ENCODE measurements around the gene XYLT1. TPM values are rescaled to one million over a fixed set of nuclear protein-coding genes. Genes with fewer than 3 reads are reported as not detected.

XYLT1 gene
- polyA plus RNA-seq, 1 donor (not counting 4 experiments of a cell fraction or from before 2014, with no cell fraction given): 4.4 TPM

DNA sequence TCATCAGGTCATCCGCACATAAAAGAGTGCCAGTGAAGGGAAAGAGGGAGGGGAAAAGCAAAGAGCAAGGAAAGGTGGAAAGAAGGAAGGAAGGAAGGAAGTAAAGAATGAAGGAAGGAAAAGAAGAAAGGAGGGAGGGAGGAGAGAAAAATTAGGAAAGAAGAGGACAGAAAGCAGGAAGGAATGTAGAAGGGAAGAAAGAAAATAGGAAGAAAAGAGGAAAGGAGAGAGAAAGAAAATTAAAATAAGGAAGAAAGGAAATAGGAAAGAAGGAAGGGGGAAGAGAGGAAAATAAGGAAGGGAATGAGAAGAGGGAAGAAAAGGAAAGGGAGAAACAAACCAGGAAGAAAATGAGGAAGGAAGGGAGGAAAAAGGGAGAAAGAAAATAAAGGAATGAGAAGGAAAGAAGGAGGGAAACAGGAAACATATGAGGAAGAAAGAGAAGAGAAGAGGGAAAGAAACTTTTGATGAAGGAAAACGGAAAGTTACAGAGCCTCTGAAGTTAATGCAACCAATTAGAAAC, 212.6 kb downstream of the XYLT1 start:
- no peaks in the 10 kb centered on the region for H4K20me1 ChIP-seq (ENCODE audit: control insufficient read depth, extremely low read depth, insufficient read depth, low read length)
- no peaks in the 10 kb centered on the region for H3K9me1 ChIP-seq (ENCODE audit: control insufficient read depth, extremely low read depth, insufficient read depth, low read length)
- no peaks in the 10 kb centered on the region for H3K4me1 ChIP-seq (ENCODE audit: control insufficient read depth, extremely low read depth, insufficient read depth, low read length)
- no peak overlapping the region for H3K27ac ChIP-seq (ENCODE audit: control insufficient read depth, insufficient read depth, low read length)
- TF ChIP-seq EZH2 (IDR thresholded peaks at IDR 0.05; ENCODE audit: low read length) (no peak), CTCF (optimal IDR thresholded peaks at IDR 0.05 in 1 of 3, IDR thresholded peaks at IDR 0.05 in 1 of 3, conservative IDR thresholded peaks at IDR 0.05 in 1 of 3; ENCODE audit: extremely low read depth in 1 of 3, insufficient read depth in 2 of 3, low read length in 3 of 3) (no peak)
- H3K9me3 ChIP-seq (ENCODE audit: control insufficient read depth, low read depth, low read length): no peaks in the 10 kb centered on the region
- H3K36me3 ChIP-seq (ENCODE audit: control insufficient read depth in 2 of 2, extremely low read depth in 1 of 2, insufficient read depth in 2 of 2, low read length in 2 of 2): peaks cover 0 to 2% of the 10 kb centered on the region in 2 experiments
- no peak for FAIRE-seq
- no peak for DNase-seq (ENCODE audit: low read depth, low spot score)
- H3K9ac ChIP-seq (ENCODE audit: control insufficient read depth, extremely low read depth, insufficient read depth, low read length): no peak overlapping the region
- no peak overlapping the region for H3K4me3 ChIP-seq (ENCODE audit: control insufficient read depth in 2 of 3, extremely low read depth in 1 of 3, insufficient read depth in 2 of 3, low read depth in 1 of 3, low read length in 3 of 3)
- no peaks in the 10 kb centered on the region for H3K27me3 ChIP-seq (ENCODE audit: control insufficient read depth, extremely low read depth, insufficient read depth, low read length)
- no peaks in the 10 kb centered on the region for H3K79me2 ChIP-seq (ENCODE audit: control insufficient read depth, insufficient read depth, low read length)
- no peak overlapping the region for H3K4me2 ChIP-seq (ENCODE audit: control insufficient read depth, extremely low read depth, insufficient read depth, low read depth, low read length)
- dilution Hi-C loops (cut with MboI; ENCODE audit: extremely low pct_ligation_motif_present, low sequenced_read_pairs): no loop called here
- H2AFZ ChIP-seq (ENCODE audit: control insufficient read depth, low read length): no peak overlapping the region

DNA sequence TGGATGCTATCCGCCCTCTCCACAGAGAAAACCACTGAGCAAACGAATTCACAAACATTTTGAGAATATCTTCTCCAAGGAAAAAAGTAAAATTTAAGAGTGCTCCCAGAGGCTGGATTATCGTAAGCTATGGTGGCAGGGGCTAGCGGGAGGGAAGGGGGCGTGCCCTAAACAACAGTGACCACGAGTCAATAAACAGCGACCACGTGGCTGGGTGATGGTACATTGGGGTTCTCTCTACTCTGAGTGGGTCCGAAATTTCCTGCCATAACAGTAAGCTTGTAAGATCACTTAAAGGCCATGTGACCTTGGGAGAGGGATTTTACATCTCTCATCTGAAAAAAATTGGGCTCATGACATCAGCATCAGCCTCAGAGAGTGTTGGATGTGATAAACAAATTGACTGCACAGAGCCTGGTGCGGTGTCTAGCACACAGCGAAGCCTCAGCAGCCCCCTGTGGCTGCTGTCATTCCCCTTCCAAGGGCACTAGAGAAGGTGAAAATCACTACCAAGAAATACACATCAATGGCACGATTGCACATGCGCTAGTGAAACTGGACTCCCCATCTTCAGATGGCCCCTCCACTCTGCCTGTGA, 213.2 kb downstream of the XYLT1 start:
- DNase-seq (ENCODE audit: low read depth, low spot score): no peak
- peaks cover 0 to 2% of the 10 kb centered on the region in 2 experiments for H3K36me3 ChIP-seq (ENCODE audit: control insufficient read depth in 2 of 2, extremely low read depth in 1 of 2, insufficient read depth in 2 of 2, low read length in 2 of 2)
- no peak overlapping the region for H3K4me3 ChIP-seq (ENCODE audit: control insufficient read depth in 2 of 3, extremely low read depth in 1 of 3, insufficient read depth in 2 of 3, low read depth in 1 of 3, low read length in 3 of 3)
- H3K9ac ChIP-seq (ENCODE audit: control insufficient read depth, extremely low read depth, insufficient read depth, low read length): no peak overlapping the region
- H3K4me2 ChIP-seq (ENCODE audit: control insufficient read depth, extremely low read depth, insufficient read depth, low read depth, low read length): no peak overlapping the region
- dilution Hi-C loops (cut with MboI; ENCODE audit: extremely low pct_ligation_motif_present, low sequenced_read_pairs): no loop called here
- no peak overlapping the region for H3K27ac ChIP-seq (ENCODE audit: control insufficient read depth, insufficient read depth, low read length)
- no peak for TF ChIP-seq CTCF (optimal IDR thresholded peaks at IDR 0.05 in 1 of 3, IDR thresholded peaks at IDR 0.05 in 1 of 3, conservative IDR thresholded peaks at IDR 0.05 in 1 of 3; ENCODE audit: extremely low read depth in 1 of 3, insufficient read depth in 2 of 3, low read length in 3 of 3)
- no peak for TF ChIP-seq EZH2 (IDR thresholded peaks at IDR 0.05; ENCODE audit: low read length)
- no peaks in the 10 kb centered on the region for H3K9me3 ChIP-seq (ENCODE audit: control insufficient read depth, low read depth, low read length)
- H3K9me1 ChIP-seq (ENCODE audit: control insufficient read depth, extremely low read depth, insufficient read depth, low read length): no peaks in the 10 kb centered on the region
- H2AFZ ChIP-seq (ENCODE audit: control insufficient read depth, low read length): no peak overlapping the region
- H3K79me2 ChIP-seq (ENCODE audit: control insufficient read depth, insufficient read depth, low read length): no peaks in the 10 kb centered on the region
- H3K27me3 ChIP-seq (ENCODE audit: control insufficient read depth, extremely low read depth, insufficient read depth, low read length): no peaks in the 10 kb centered on the region
- no peak for FAIRE-seq
- no peaks in the 10 kb centered on the region for H4K20me1 ChIP-seq (ENCODE audit: control insufficient read depth, extremely low read depth, insufficient read depth, low read length)
- no peaks in the 10 kb centered on the region for H3K4me1 ChIP-seq (ENCODE audit: control insufficient read depth, extremely low read depth, insufficient read depth, low read length)
